HG02884 (cell line): ENCODE results near the gene MXD3.
"Not testable (repeated sequence)": the region's sequence is repeated elsewhere in the genome, so short reads cannot be mapped to it uniquely, and the experiment has no call there.

Source experiments
- ATAC-seq: cut with Tn5 transposase; IDR thresholded peaks from one replicate; pipeline ENCODE4 v1.9.1; 2021; ENCODE audit warnings: mild to moderate bottlenecking, moderate library complexity; ENCODE audit not compliant: unreplicated experiment

MXD3 gene

GRCh38 chr5:177325868-177326381 is 14.2 kb upstream of the MXD3 start:
- ATAC-seq: no peak

- no peak for ATAC-seq
Observed at GRCh38 chr5:177320879-177321278, 9.2 kb upstream of the MXD3 start.

GRCh38 chr5:177319913-177320588 is 8.4 kb upstream of the MXD3 start:
- ATAC-seq: no peak

GRCh38 chr5:177317959-177318377 is 6.3 kb upstream of the MXD3 start:
- no peak for ATAC-seq

- ATAC-seq: no peak
Observed at GRCh38 chr5:177316005-177316404, 4.3 kb upstream of the MXD3 start.

GRCh38 chr5:177315411-177315810 is 3.7 kb upstream of the MXD3 start:
- ATAC-seq: no peak

GRCh38 chr5:177314376-177315342 is 3.0 kb upstream of the MXD3 start:
- ATAC-seq: no peak

- no peak for ATAC-seq
Observed at GRCh38 chr5:177313561-177314259, 2.0 kb upstream of the MXD3 start.

GRCh38 chr5:177312649-177313181 is 1.0 kb upstream of the MXD3 start:
- ATAC-seq: peak; percentile 6

GRCh38 chr5:177311392-177311722 is 341 bp downstream of the MXD3 start:
- ATAC-seq: peak; percentile 3

GRCh38 chr5:177310757-177311391 is 824 bp downstream of the MXD3 start:
- ATAC-seq: no peak

- no peak for ATAC-seq
Observed at GRCh38 chr5:177310332-177310731, 1.4 kb downstream of the MXD3 start.

- no peak for ATAC-seq
Observed at GRCh38 chr5:177309351-177310191, 2.1 kb downstream of the MXD3 start.

- ATAC-seq: no peak
Observed at GRCh38 chr5:177308740-177309139, 3.0 kb downstream of the MXD3 start.

- ATAC-seq: no peak
Observed at GRCh38 chr5:177307544-177308363, 3.9 kb downstream of the MXD3 start.

- no peak for ATAC-seq
Observed at GRCh38 chr5:177306674-177307543, 4.8 kb downstream of the MXD3 start.

GRCh38 chr5:177306103-177306640 is 5.5 kb downstream of the MXD3 start:
- not testable (repeated sequence) for ATAC-seq
